Adrenal gland (tissue), 5 donors: Measurements from ENCODE around the gene CHI3L1.

Experiments
- POLR2A ChIP-seq, 2 donors: fragments of 450-650 bp; IDR thresholded peaks; one replicate each; pipeline ENCODE4 v1.6.1; 2017; ENCODE audit warnings: antibody characterized with exemption in 2 of 2, mild to moderate bottlenecking in 2 of 2, moderate library complexity in 1 of 2
- TF ChIP-seq, protein P1 (sequence below), 6 experiments: fragments of 450-650 bp in 4 of 6; fragments of 200-600 bp in 2 of 6; sonication (generic) in 1 of 6; IDR thresholded peaks; 1 replicate in 5 of 6; 2 replicates in 1 of 6; pipeline versions ENCODE4 v1.5.1 to v1.8.0; 2016 to 2021; ENCODE audit warnings: antibody characterized with exemption in 6 of 6, mild to moderate bottlenecking in 2 of 6, moderate library complexity in 1 of 6
- donor health status: DM: no; HTN: no; CAD: no.

DNA sequence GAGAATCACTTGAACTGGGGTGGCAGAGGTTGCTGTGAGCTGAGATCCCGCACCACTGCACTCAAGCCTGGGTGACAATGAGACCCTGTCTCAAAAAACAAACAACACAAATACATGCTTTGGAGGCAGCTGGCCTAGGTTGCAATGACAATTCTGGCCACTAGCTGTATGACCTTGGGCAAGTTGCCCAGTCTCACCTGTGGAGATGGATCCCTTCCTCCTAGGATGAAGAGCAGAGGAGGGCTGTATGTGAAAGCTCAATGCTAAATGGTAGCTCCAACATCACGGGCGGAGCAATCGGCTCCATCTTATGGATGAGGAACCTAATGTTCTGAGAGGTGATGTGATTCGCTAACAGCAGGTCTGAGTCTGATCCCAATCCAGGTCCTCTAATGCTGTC lies 38.4 kb downstream of the CHI3L1 start:
- TF ChIP-seq, protein P1, sequence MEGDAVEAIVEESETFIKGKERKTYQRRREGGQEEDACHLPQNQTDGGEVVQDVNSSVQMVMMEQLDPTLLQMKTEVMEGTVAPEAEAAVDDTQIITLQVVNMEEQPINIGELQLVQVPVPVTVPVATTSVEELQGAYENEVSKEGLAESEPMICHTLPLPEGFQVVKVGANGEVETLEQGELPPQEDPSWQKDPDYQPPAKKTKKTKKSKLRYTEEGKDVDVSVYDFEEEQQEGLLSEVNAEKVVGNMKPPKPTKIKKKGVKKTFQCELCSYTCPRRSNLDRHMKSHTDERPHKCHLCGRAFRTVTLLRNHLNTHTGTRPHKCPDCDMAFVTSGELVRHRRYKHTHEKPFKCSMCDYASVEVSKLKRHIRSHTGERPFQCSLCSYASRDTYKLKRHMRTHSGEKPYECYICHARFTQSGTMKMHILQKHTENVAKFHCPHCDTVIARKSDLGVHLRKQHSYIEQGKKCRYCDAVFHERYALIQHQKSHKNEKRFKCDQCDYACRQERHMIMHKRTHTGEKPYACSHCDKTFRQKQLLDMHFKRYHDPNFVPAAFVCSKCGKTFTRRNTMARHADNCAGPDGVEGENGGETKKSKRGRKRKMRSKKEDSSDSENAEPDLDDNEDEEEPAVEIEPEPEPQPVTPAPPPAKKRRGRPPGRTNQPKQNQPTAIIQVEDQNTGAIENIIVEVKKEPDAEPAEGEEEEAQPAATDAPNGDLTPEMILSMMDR (IDR thresholded peaks at IDR 0.05), result peak in 1 of 6 experiments; percentile 21
- TF ChIP-seq POLR2A (IDR thresholded peaks at IDR 0.05), result no peak
